OCI-LY3 (cell line): ENCODE data around the gene MRPS16.

Experiments
- H2AFZ ChIP-seq: fragments of 200-600, 300-600 bp; shearing (Covaris generic); 2 replicates; pipeline ENCODE4 v1.6.0; 2014; ENCODE audit warnings: antibody characterized with exemption, low read depth, low read length
- H3K27ac ChIP-seq: fragments of 200-600, 300-600 bp; sonication (generic); 2 replicates; pipeline ENCODE4 v1.5.1; 2014; ENCODE audit warnings: mild to moderate bottlenecking, low read length, moderate library complexity, mixed read lengths
- H3K27me3 ChIP-seq: fragments of 200-600, 300-600 bp; sonication (generic); 2 replicates; pipeline ENCODE4 v1.6.1; 2014; ENCODE audit warnings: low read depth, low read length, mixed read lengths
- H3K36me3 ChIP-seq: fragments of 200-600, 300-600 bp; sonication (generic); replicated peaks from 2 replicates; pipeline ENCODE3; 2014; ENCODE audit warnings: low read depth, low read length, mixed read lengths
- H3K4me1 ChIP-seq: fragments of 300-600, 200-600 bp; sonication (generic); 2 replicates; pipeline ENCODE4 v1.6.1; 2014; ENCODE audit warnings: low read length, mixed read lengths
- H3K4me2 ChIP-seq: fragments of 200-600, 300-600 bp; sonication (generic); 2 replicates; pipeline ENCODE4 v1.6.1; 2014; ENCODE audit warnings: low read length, mixed read lengths
- H3K4me3 ChIP-seq: fragments of 300-600, 200-600 bp; sonication (generic); 2 replicates; pipeline ENCODE4 v1.5.1; 2014; ENCODE audit warnings: antibody characterized with exemption, mild to moderate bottlenecking, low read length, moderate library complexity
- H3K79me2 ChIP-seq: fragments of 300-600, 200-600 bp; shearing (Covaris generic); 2 replicates; pipeline ENCODE4 v1.6.1; 2014; ENCODE audit warnings: mild to moderate bottlenecking, low read length, mixed read lengths
- H3K9ac ChIP-seq: fragments of 300-600, 200-600 bp; shearing (Covaris generic); 2 replicates; pipeline ENCODE4 v1.6.0; 2014; ENCODE audit warnings: mild to moderate bottlenecking, low read length, moderate library complexity
- H3K9me3 ChIP-seq: fragments of 200-600, 300-600 bp; shearing (Covaris generic); 2 replicates; pipeline ENCODE4 v1.6.1; 2014; ENCODE audit warnings: low read length, mixed read lengths; ENCODE audit not compliant: insufficient read depth
- H4K20me1 ChIP-seq: fragments of 200-600, 300-600 bp; sonication (generic); 2 replicates; pipeline ENCODE4 v1.6.1; 2016; ENCODE audit warnings: low read length, mixed read lengths; ENCODE audit not compliant: insufficient read depth
- EZH2phosphoT487 ChIP-seq: fragments of 200-600 bp; shearing (Covaris generic); IDR thresholded peaks from 2 replicates; pipeline ENCODE4 v1.6.1; 2018; ENCODE audit warnings: antibody characterized with exemption, mixed run types, low read depth
- TF ChIP-seq, protein P1 (sequence below): fragments of 200-600, 300-600 bp; sonication (generic); IDR thresholded peaks from 2 replicates; pipeline ENCODE4 v1.5.1; 2014; ENCODE audit warnings: antibody characterized with exemption, low read length, low read depth

MRPS16 gene

DNA sequence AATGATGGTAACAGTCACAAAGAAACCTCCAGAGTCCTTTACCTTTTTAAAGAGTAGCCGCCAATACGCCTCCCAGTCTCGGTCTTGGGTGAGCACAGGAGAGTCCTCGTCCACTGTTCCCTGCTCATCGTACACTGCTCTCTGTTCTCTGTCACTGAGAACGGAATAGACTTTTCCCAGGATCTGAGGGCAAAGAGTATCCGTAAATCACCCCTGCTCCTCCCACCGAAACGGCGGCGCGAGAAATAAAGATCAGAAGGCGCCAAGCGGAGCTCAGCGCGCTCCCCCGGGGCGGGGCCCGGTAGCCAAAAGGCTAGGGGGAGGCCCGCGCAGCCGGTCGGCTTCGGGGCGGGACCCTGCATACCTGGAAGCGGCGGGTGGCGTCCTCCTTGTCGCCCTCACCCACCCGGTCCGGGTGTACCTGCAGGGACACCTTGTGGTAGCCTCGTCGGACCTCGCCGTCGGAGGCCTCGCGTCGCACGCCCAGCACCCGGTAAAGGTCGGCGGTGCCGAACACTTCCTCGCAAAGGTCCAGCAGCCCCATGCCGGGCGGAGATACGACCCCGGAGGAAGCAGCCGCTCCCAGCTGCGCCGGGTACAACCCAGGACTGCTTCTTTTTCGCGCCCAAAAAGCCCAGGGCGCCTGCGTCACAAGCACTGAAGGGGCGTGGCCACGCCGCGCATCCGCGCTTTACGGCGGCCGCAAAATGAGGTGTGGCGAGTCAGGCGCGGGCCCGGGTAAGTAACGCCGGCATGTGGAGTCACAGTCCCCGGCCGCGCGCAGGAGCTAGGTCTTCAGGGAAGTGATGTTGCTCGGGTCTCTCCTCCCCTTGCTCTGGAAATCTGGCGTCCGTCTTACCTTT is 5.6 kb downstream of the MRPS16 start, which contains the start of gene DNAJC9:
DNAJC9 (minus strand) TSS at position 610 of the 863 bp plus-strand sequence; CDS start at position 544, 66 bp downstream.
- TF ChIP-seq, protein P1, sequence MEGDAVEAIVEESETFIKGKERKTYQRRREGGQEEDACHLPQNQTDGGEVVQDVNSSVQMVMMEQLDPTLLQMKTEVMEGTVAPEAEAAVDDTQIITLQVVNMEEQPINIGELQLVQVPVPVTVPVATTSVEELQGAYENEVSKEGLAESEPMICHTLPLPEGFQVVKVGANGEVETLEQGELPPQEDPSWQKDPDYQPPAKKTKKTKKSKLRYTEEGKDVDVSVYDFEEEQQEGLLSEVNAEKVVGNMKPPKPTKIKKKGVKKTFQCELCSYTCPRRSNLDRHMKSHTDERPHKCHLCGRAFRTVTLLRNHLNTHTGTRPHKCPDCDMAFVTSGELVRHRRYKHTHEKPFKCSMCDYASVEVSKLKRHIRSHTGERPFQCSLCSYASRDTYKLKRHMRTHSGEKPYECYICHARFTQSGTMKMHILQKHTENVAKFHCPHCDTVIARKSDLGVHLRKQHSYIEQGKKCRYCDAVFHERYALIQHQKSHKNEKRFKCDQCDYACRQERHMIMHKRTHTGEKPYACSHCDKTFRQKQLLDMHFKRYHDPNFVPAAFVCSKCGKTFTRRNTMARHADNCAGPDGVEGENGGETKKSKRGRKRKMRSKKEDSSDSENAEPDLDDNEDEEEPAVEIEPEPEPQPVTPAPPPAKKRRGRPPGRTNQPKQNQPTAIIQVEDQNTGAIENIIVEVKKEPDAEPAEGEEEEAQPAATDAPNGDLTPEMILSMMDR = no peak
- TF ChIP-seq EZH2phosphoT487 = no peak
- H3K4me1 ChIP-seq = peaks cover 35% of the 10 kb centered on the region

DNA sequence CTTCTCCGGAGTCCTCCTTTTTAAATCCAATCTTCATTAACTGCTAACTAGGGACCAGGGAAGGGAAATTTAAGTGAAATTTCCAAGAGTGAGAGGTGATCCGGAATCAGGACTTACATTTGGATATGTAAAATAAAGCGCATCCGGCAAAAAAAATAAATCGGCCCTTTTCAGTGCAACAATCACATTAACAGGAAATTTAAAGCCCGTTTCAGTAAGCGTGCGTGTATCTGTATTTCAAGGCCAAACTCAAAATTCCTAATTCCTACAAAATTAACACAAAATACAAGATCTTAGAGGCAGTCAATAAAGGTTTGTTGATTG is 6.2 kb downstream of the MRPS16 start:
- H3K9ac ChIP-seq = peak overlapping the region; percentile 96
- H3K4me2 ChIP-seq = peak overlapping the region; percentile 95
- TF ChIP-seq, protein P1 = no peak
- no peak for TF ChIP-seq EZH2phosphoT487
- peaks cover 31% of the 10 kb centered on the region for H3K4me1 ChIP-seq
- peaks cover 30% of the 10 kb centered on the region for H3K36me3 ChIP-seq
- peaks cover 68% of the 10 kb centered on the region for H3K79me2 ChIP-seq
- peak overlapping the region; percentile 98 for H3K4me3 ChIP-seq
- peak overlapping the region; percentile 70; the same call in 1 of the 2 replicates for H2AFZ ChIP-seq
- H4K20me1 ChIP-seq = no peaks in the 10 kb centered on the region; the same call in 1 of the 2 replicates
- H3K9me3 ChIP-seq = no peaks in the 10 kb centered on the region
- H3K27ac ChIP-seq = peak overlapping the region; percentile 97
- no peaks in the 10 kb centered on the region for H3K27me3 ChIP-seq

More for the DNA sequence above, 5.6 kb downstream of the MRPS16 start, which contains the start of gene DNAJC9:
- H3K27me3 ChIP-seq = no peaks in the 10 kb centered on the region
- peaks cover 29% of the 10 kb centered on the region for H3K36me3 ChIP-seq
- H4K20me1 ChIP-seq = no peaks in the 10 kb centered on the region; the same call in 1 of the 2 replicates
- H3K27ac ChIP-seq = peak within 1 kb of the TSS; percentile 97
- H3K9ac ChIP-seq = peak within 1 kb of the TSS; percentile 96
- H2AFZ ChIP-seq = peak within 1 kb of the TSS; percentile 70; the same call in 1 of the 2 replicates
- peak within 1 kb of the TSS; percentile 98 for H3K4me3 ChIP-seq
- H3K79me2 ChIP-seq = peaks cover 74% of the 10 kb centered on the region
- peak within 1 kb of the TSS; percentile 95 for H3K4me2 ChIP-seq
- no peaks in the 10 kb centered on the region for H3K9me3 ChIP-seq

DNA sequence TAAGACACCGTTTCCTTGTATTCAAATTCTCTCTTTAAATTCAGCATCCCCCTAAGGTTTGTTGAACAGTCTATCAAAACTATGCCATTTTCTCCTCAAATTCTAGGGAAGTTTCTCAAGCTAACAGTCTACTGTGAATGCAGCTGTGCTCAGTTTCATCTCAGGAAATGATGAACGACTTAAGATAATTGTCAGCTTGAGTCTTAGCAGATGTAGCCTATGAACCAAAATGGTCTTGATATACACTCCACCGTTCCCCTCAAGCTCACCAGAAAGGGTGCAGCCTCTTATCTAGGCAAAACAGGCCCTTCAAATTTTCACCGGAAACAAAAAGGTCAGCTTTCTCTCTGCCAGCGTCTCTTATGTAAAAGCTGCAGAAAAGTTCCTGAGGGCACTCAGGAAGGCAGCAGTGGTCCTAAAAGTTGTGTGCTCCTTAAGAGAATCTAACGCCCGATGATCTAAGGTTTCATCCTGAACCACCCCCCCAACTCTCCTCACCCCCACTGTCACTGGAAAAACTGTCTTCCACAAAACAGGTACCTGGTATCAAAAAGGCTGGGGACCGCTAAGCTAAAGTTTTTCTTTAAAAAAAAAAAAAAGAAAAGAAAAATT is 7.5 kb downstream of the MRPS16 start:
- H3K36me3 ChIP-seq = peaks cover 40% of the 10 kb centered on the region
- no peaks in the 10 kb centered on the region for H3K27me3 ChIP-seq
- no peak for TF ChIP-seq EZH2phosphoT487
- TF ChIP-seq, protein P1 = no peak
- H3K27ac ChIP-seq = peak overlapping the region; percentile 16; the same call in 1 of the 2 replicates
- no peaks in the 10 kb centered on the region; the same call in 1 of the 2 replicates for H4K20me1 ChIP-seq
- peak overlapping the region; percentile 98 for H3K4me3 ChIP-seq
- H3K9ac ChIP-seq = peak overlapping the region; percentile 96
- peak overlapping the region; percentile 95 for H3K4me2 ChIP-seq
- H3K4me1 ChIP-seq = peaks cover 25% of the 10 kb centered on the region
- no peaks in the 10 kb centered on the region for H3K9me3 ChIP-seq
- peaks cover 57% of the 10 kb centered on the region for H3K79me2 ChIP-seq
- H2AFZ ChIP-seq = no peak overlapping the region

DNA sequence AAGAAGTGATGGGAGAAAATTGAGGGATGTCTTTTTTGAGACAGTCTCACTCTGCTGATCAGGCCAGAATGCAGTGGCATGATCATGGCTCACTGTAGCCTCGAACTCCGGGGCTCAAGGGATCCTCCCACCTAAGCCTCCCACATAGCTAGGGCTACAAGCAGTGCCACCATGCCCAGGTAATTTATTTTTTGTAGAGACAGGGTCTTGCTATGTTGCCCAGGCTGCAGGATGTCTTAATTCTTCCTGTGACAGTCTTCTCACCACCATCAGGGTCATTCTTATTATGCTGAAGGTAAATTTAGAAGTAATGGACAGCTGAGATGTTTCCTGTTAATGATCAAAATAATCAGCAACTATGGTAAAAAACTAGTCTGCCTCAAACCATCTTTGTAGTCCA is 12.5 kb downstream of the MRPS16 start:
- Histone ChIP-seq H3K9me3 (no peaks in the 10 kb centered on the region), H3K9ac (no peak overlapping the region), H3K4me3 (no peak overlapping the region), H3K4me2 (no peak overlapping the region), H3K4me1 (peaks cover 5% of the 10 kb centered on the region), H2AFZ (no peak overlapping the region), H4K20me1 (no peaks in the 10 kb centered on the region; the same call in 1 of the 2 replicates), H3K36me3 (peaks cover 40% of the 10 kb centered on the region), H3K27me3 (no peaks in the 10 kb centered on the region), H3K79me2 (peaks cover 17% of the 10 kb centered on the region), H3K27ac (no peak overlapping the region)
- TF ChIP-seq, protein P1 = no peak
- no peak for TF ChIP-seq EZH2phosphoT487
